ENCODE measurements around the gene BIN1.

GRCh38 chr2:127096718-127097470, 10.1 kb downstream of the BIN1 start:
- TF ChIP-seq CTCF (conservative IDR thresholded peaks at IDR 0.05; ENCODE audit: low read length) = no peak
- TF ChIP-seq EZH2phosphoT487 (IDR thresholded peaks at IDR 0.05; ENCODE audit: borderline replicate concordance, low read depth, low read length) = no peak
